ENCODE data around the gene FRRS1L. TPM values are rescaled to one million over a fixed set of nuclear protein-coding genes. Genes with fewer than 3 reads are reported as not detected.

FRRS1L gene
- total and polyA plus RNA-seq, 2 of the 13 experiments (the other 11 are each of a cell fraction or from before 2014, with no cell fraction given) = 0.02 to 0.03 TPM

- FAIRE-seq (no peak), ATAC-seq (no peak), DNase-seq (ENCODE audit: low spot score) (no peak)
- no peak overlapping the region for H3K4me2 ChIP-seq (ENCODE audit: low read depth, low read length)
- TF ChIP-seq PHF5A (CRISPR knock-in tag; IDR thresholded peaks at IDR 0.05; ENCODE audit: low read depth, unreplicated experiment) = no peak
- no peak for TF ChIP-seq BCL3 (CRISPR knock-in tag; IDR thresholded peaks at IDR 0.05)
- TF ChIP-seq NFIB (CRISPR knock-in tag; IDR thresholded peaks at IDR 0.05; ENCODE audit: borderline replicate concordance) = no peak
- TF ChIP-seq ZNF644 (CRISPR knock-in tag; IDR thresholded peaks at IDR 0.05; ENCODE audit: low read depth) = no peak
- TF ChIP-seq ZSCAN5A (CRISPR knock-in tag; IDR thresholded peaks at IDR 0.05; ENCODE audit: borderline replicate concordance) = no peak
- no peak for TF ChIP-seq SRF (IDR thresholded peaks at IDR 0.05; ENCODE audit: low read depth, low read length)
- no peak for TF ChIP-seq PCBP1 (IDR thresholded peaks at IDR 0.05; ENCODE audit: borderline replicate concordance, low read depth, low read length)
- no peak for TF ChIP-seq SKIL (CRISPR knock-in tag; IDR thresholded peaks at IDR 0.05; ENCODE audit: borderline replicate concordance)
- no TSS peak for BruUV-seq (replicated peaks)
- no peak overlapping the region for H3K4me3 ChIP-seq (replicated peaks in 1 of 3; ENCODE audit: insufficient read depth in 1 of 3, low read depth in 2 of 3, low read length in 3 of 3)
- WGBS (ENCODE audit: low lambda C conversion rate) = 48% methylated on average over 8 of the region's 8 CpGs
- ChIA-PET POLR2A (no interaction called here), CTCF (ENCODE audit: low intra/inter-chr PET ratio, low total read pairs) (no interaction called here)
- H3K27me3 ChIP-seq (ENCODE audit: control insufficient read depth in 1 of 2, insufficient read depth in 2 of 2, low read length in 2 of 2) = no peaks in the 10 kb centered on the region
- H2AFZ ChIP-seq (ENCODE audit: low read length) = no peak overlapping the region
- no peaks in the 10 kb centered on the region for H4K20me1 ChIP-seq (ENCODE audit: insufficient read depth, low read length)
- H3K36me3 ChIP-seq (replicated peaks in 1 of 2; ENCODE audit: control insufficient read depth in 1 of 2, insufficient read depth in 2 of 2, low read length in 2 of 2) = no peaks in the 10 kb centered on the region
- intact Hi-C loops (cut with micrococcal nuclease; ENCODE audit: unreplicated experiment) = no loop called here
- in situ Hi-C loops (cut with HindIII; ENCODE audit: extremely low pct_ligation_motif_present, low pct_unique_long_range_greater_than_20kb) = no loop called here
- H3K9ac ChIP-seq (ENCODE audit: insufficient read depth, low read depth, low read length) = no peak overlapping the region
- H3K9me3 ChIP-seq (ENCODE audit: low read length) = peaks cover 8% of the 10 kb centered on the region
- peaks cover 14% of the 10 kb centered on the region for H3K4me1 ChIP-seq (ENCODE audit: insufficient read depth, low read length)
- H3K79me2 ChIP-seq (ENCODE audit: insufficient read depth, low read length) = no peaks in the 10 kb centered on the region
- no peak overlapping the region for H3K27ac ChIP-seq (ENCODE audit: extremely low read length, insufficient read depth, low read length)
Observed at GRCh38 chr9:109156708-109157107, 10.3 kb downstream of the FRRS1L start.

Data from HepG2 (cell line).